ENCODE results near the gene KCNS3.

Gene KCNS3

GRCh38 chr2:17879137-17879912 lies 858 bp downstream of the KCNS3 start:
- no peak for DNase-seq (ENCODE audit: low read depth)

DNA sequence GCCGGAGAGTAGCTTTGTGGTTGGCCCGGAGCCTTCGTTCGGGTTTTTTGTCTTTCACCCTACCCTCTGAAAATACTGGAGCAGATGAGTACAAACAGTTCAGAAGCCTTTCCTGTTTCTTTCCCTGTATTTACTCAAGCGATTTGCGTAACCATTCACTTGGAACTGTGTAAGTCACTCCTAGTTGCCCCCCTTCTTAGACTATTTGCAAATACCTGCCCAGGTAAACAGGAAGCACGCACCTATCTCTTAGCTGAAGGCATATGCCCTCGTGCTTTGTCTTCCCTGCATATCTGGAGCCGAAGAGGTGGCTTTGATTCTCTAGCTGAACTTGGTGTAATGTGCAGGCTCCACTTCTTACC lies 1.4 kb downstream of the KCNS3 start:
- DNase-seq (ENCODE audit: low read depth), result no peak

GRCh38 chr2:17892770-17893534 lies 14.5 kb downstream of the KCNS3 start:
- no peak for DNase-seq (ENCODE audit: low read depth)

DNA sequence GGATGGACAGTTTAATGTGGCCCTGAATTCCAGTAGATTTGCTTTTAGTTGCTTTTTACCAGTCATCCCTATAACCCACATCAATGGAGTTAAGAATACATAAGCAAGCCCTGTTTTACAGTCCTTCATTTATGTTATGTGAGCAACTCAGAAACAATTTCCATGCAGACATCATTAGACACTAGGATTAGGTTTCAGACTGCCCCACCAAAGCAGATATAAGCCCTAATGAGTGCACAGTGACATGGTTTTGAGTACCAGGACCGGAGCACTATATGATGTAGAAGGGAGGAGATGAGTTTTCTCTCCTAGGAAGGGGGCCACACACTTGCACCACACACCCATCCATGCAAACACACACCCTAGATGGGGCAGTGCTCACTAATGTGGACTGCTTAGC lies 15.5 kb downstream of the KCNS3 start:
- DNase-seq (ENCODE audit: low read depth), result no peak

DNA sequence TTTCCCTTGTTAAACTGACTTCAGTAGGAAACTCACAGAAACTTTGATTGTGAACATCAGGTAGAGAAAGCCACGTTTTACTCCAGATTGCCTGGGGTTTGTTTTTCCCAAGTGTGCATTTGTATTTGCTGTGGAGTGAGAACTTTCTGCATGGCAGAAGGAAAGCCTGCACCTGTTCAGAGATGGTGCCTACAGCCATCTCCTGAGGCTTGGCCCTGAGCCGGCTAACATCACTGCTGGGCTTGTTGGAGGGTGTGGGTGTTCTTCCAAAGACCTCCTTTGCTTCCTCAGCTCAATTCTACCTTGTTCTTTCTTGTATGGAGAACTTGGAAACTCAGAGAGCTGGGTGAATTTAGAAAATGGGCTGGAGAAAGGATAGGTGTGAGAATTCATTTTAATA lies 16.1 kb downstream of the KCNS3 start:
- no peak for DNase-seq (ENCODE audit: low read depth)

DNA sequence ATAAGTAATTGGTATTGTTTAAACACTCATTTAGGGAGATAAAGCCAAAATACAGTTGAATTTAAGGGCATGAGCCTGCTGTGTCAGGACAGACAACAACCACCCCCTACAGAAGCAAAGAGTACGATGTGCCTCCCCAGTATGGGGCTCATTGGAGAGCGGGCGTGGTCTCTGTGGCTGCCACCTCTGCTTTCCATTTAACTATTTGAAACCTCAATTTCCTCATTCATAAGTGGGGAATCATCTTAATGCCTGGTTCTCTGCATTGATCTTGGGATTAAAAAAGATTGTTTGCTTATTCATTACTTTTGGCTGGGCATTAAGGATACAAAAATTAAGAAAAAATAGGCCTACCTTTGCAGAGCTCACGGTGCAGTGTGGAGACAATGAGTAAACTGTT lies 21.4 kb downstream of the KCNS3 start:
- no peak for DNase-seq (ENCODE audit: low read depth)

GRCh38 chr2:17901246-17901645 lies 22.8 kb downstream of the KCNS3 start:
- DNase-seq (ENCODE audit: low read depth), result no peak

DNA sequence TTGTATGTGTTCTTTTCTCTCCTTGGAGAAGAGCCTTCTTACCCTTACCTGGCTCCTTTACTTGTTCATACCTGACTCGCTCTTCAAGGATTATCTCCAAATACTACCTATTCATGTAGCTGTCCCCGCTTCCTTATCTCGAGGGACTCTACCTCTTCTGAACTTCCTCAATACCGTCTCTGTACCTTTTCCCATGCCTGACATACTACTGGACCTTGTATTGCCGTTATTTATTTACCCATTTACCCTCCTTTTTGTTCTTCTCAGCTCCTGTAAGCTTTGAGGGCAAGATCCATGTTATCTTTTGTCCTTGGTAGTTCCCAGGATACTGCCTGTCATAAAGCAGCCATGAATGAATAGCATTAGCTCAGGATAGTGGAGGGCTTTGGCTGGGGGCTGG lies 32.5 kb downstream of the KCNS3 start:
- no peak for DNase-seq (ENCODE audit: low read depth)

DNA sequence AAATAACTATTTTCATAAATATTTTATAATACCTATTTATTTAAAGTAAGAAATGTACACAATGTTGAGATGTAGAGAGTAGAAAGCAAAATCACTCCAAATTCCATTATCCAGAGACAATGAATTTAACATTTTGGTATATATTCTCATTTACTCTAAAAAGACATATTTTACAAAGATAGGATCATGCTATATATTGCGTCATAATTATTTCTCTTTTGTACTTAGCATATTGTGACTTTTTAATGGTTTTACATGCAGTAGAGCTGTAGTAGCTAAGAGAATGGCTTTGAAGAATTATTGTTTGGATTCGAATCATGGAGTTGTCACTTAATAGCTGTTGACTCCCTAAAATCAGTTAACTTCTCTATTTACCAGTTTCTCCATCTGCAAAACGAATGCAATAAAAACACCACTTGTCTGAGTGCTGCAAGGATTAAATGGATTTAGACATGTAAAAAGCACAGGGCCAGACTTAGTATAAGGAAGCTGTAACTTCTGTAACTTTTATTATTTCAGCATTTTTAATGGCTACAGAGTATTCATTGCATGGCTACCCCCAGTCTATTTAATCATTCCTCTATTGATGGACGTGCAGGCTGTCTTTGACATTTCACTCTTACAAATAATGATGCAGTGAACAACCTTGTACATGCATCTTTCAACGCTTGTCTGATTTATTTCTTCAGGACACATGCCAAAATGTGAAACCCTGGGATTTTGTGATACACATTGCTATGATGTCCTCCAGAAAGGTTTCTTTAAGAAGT lies 33.2 kb downstream of the KCNS3 start:
- no peak for DNase-seq (ENCODE audit: low read depth)

DNA sequence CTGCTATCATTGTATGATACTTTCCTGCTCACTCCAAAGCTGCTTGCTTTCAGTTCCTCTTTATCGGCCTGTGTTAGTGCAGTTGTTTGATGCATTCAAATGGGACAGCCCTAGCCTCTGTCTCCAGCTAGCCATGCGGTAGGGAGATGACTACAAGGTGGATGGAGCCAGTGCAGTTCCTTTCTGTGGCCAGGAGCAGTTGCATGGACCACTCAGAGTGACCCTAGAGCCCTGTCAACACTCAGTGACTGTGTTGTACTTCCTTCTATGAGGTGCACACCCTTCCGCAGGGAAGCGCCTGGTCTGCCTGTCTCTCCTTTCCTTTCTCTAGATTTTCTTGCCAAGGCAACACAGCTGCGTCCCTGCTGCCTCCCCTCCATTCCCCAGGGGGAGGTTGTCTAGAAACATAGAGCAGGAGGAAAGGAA lies 33.8 kb downstream of the KCNS3 start:
- no peak for DNase-seq (ENCODE audit: low read depth)

- no peak for DNase-seq (ENCODE audit: low read depth)
Observed at GRCh38 chr2:17915099-17915498, 36.6 kb downstream of the KCNS3 start.

DNA sequence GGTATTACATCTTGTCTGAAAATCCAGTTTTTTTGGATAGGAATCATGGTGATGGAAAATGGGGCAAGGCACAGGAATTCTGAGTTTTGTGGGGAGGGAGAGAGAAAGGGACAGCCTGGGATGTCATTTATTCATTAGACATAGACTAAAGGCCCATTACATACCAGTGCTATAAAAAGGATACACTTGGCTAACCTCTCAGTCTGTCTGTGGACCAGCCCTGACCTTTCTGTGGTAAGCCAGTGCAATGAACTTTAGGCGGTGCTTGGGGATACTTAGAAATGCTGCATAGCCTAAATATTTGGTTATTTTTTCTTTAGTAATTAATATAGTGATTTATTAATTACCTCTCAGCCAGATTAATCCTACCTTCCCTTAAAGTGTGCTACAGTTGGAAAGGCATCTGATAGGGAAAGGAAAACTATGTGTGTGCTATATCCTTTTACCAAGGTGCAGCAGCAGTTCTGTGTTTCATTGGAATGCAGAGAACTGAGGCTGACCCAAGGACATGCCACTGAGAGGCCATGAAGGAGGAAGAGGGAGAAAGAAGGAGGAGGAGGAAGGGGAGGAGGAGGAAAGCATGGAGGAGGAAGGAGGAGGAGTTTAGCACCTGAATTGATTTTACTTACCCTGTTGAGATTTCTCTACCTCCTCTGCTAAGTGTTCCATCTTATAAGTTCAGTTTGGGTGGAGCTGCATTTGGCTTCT lies 37.5 kb downstream of the KCNS3 start:
- DNase-seq (ENCODE audit: low read depth), result no peak

DNA sequence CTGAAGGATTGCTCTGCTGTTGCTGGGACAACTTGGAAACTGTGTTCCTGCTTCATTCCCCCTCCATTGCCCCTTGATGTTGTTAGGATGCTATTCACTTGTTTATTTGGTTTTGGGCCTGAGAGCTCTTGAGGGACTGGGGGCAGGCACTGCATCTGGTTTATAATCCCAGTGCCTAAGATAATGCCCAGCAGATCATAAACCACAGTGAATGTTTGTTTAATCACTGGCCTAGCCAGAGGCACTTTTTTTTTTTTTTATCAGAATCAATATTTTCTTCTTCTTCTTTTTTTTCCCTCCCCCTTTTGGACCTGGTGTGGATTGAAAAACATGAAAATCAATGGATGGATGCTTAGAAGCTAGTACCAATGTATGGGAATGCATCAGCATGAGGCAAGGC lies 38.1 kb downstream of the KCNS3 start:
- DNase-seq (ENCODE audit: low read depth), result no peak

- DNase-seq (ENCODE audit: low read depth), result no peak
Observed at GRCh38 chr2:17918789-17919188, 40.3 kb downstream of the KCNS3 start.

DNA sequence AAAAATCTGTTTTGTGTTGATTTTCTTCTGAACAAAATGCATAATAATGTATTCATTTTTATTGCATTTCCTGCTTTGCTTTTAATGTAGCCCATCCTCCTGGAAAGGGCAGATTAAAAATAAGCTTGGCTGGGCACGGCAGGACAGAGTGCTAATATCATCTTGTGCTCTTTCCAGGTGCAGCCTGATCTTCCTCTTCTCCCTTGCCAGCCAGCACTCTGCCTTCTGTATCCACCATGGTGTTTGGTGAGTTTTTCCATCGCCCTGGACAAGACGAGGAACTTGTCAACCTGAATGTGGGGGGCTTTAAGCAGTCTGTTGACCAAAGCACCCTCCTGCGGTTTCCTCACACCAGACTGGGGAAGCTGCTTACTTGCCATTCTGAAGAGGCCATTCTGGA lies 52.3 kb downstream of the KCNS3 start:
- DNase-seq (ENCODE audit: low read depth), result no peak

GRCh38 chr2:17933256-17933655 lies 54.8 kb downstream of the KCNS3 start:
- no peak for DNase-seq (ENCODE audit: low read depth)

GRCh38 chr2:17934721-17935120 lies 56.3 kb downstream of the KCNS3 start:
- DNase-seq (ENCODE audit: low read depth), result no peak

DNA sequence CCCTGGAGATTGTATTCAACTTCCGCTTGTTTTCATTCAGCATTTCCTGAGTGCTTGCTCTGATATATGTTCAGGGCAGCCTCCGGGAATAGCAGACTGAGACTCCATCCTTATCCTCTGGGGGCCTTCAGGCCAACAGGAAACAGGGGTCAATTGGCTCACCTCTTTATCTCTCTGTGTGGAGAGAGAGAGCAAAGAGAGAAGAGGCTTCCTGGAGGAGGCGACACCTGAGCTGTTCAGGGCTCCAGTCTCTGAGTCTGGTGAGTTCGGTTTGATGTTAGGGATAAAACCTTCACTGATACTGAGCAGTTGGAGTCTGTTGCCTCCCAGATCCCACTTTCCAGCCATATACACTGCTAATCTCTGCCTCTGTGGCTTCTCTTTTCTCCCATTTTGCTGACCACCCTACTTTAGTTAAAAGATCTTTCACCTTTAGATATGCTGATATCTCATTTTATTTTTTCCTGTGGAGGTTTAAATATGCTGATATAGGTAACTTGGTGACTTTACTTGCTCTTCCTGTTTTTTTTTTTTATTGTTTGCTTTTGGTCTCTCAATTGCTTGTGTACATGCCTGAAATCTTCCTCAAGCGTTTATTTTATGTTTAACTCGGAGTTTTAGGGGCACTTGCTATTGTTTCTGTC lies 56.9 kb downstream of the KCNS3 start:
- DNase-seq (ENCODE audit: low read depth), result no peak

GRCh38 chr2:17936599-17936998 lies 58.1 kb downstream of the KCNS3 start:
- DNase-seq (ENCODE audit: low read depth), result no peak

DNA sequence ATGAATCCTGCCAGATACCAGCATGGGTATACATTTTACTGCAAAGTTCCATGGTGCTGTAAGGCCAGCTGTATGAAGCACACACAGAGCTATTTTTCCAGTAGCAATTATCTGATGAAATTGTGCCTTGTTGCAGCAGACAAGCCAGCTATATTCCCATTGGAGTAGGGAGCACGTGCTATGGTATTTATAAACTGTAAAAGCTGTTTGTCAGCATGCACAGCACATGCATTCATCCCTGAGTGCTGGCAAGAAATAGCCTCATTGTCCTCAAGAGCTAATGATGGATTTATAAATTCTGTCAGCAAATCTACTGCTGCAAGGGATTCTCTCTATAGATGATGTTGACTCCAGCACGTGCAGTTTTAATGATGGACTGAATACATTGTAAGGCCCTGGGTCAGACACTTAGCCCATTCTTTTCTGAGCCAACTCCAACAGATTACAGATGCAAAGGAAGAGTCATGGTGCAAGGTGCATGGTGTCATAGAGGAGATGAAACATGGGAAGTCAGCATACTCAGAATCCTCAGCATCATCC lies 61.7 kb downstream of the KCNS3 start:
- DNase-seq (ENCODE audit: low read depth), result no peak

DNA sequence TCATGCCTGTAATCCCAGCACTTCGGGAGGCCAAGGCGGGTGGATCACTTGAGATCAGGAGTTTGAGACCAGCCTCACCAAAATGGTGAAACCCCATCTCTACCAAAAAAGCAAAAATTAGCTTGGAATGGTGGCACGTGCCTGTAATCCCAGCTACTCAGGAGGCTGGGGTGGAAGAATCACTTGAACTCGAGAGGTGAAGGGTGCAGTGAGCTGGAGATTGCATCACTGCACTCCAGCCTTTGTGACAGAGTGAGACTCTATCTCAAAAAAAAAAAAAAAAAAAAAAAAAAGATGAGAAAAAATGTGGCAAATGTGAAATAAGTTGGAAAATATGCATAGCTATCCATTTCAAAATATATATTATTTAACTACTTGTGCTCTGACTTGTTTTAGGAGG lies 65.0 kb downstream of the KCNS3 start:
- no peak for DNase-seq (ENCODE audit: low read depth)

GRCh38 chr2:17947113-17947512 lies 68.6 kb downstream of the KCNS3 start:
- DNase-seq (ENCODE audit: low read depth), result no peak
